ENCODE results near the gene SRBD1. TPM values are rescaled to one million over a fixed set of nuclear protein-coding genes. Genes with fewer than 3 reads are reported as not detected.

The SRBD1 gene
- total and polyA plus RNA-seq, 10 donors = 4.6 to 57.8 (median 25.8) TPM

DNA sequence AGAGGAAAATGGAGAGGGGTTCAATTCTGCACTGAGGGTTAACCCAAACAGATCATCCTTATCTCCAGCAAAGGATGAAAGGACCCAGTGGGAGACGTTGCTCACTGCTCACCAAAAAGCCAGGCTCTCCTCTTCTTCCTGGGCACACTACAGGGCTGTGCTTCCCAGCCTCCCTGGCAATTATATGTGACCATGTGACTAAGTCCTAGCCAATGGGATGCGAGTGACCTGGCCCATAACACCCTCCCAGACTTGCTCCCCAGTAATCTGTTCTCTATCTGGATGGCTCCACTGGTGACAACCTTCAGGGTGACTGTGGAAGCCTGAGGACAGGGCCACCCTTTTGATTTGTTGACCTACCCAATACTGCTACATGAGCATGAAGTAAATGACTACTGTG lies 29.5 kb upstream of the SRBD1 start:
- 64 to 94% (median 71%) methylated on average over 2 of the region's 2 CpGs for WGBS, 5 donors
- TF ChIP-seq POLR2A (IDR thresholded peaks at IDR 0.05) (no peak), CTCF (IDR thresholded peaks at IDR 0.05 in 8 of 11, conservative IDR thresholded peaks at IDR 0.05 in 3 of 11) (no peak), POLR2AphosphoS5 (IDR thresholded peaks at IDR 0.05) (no peak)
- no peak for DNase-seq
- H3K4me3 ChIP-seq = no peak overlapping the region
- intact Hi-C loops (cut with DNase I; ENCODE audit: low total_unique reads) = loop anchor here (5.0 kb wide), 1 partner anchor 137 kb away; no protein-coding TSS in a partner anchor
- no peak overlapping the region for H3K27ac ChIP-seq
- H3K4me1 ChIP-seq = peaks cover 0 to 14% (median 13%) of the 10 kb centered on the region in 6 donors
- H3K27me3 ChIP-seq (replicated peaks in 1 of 7) = peaks cover 0 to 30% (median 14%) of the 10 kb centered on the region in 7 donors
- H3K36me3 ChIP-seq = no peaks in the 10 kb centered on the region
- no peaks in the 10 kb centered on the region for H3K9me3 ChIP-seq

- H3K9me3 ChIP-seq = no peaks in the 10 kb centered on the region
- WGBS, 5 donors = 38 to 51% (median 45%) methylated on average over 4 to 5 of the region's 5 CpGs
- DNase-seq = no peak
- peaks cover 0 to 18% (median 3%) of the 10 kb centered on the region in 7 donors for H3K27me3 ChIP-seq (replicated peaks in 1 of 7)
- TF ChIP-seq POLR2A (IDR thresholded peaks at IDR 0.05) (no peak), POLR2AphosphoS5 (IDR thresholded peaks at IDR 0.05) (no peak), CTCF (IDR thresholded peaks at IDR 0.05 in 8 of 11, conservative IDR thresholded peaks at IDR 0.05 in 3 of 11) (no peak)
- no peak overlapping the region for H3K27ac ChIP-seq
- H3K36me3 ChIP-seq = no peaks in the 10 kb centered on the region
- H3K4me3 ChIP-seq = no peak overlapping the region
- intact Hi-C loops (cut with DNase I; ENCODE audit: low total_unique reads) = no loop called here
- no peaks in the 10 kb centered on the region for H3K4me1 ChIP-seq
Measured at GRCh38 chr2:45637440-45637839, 26.4 kb upstream of the SRBD1 start.

- TF ChIP-seq POLR2AphosphoS5 (IDR thresholded peaks at IDR 0.05) (no peak), POLR2A (IDR thresholded peaks at IDR 0.05) (no peak), CTCF (IDR thresholded peaks at IDR 0.05 in 8 of 11, conservative IDR thresholded peaks at IDR 0.05 in 3 of 11) (no peak)
- 88 to 95% (median 93%) methylated on average over 5 of the region's 5 CpGs for WGBS, 5 donors
Measured at GRCh38 chr2:45636008-45636407, 24.9 kb upstream of the SRBD1 start.

DNA sequence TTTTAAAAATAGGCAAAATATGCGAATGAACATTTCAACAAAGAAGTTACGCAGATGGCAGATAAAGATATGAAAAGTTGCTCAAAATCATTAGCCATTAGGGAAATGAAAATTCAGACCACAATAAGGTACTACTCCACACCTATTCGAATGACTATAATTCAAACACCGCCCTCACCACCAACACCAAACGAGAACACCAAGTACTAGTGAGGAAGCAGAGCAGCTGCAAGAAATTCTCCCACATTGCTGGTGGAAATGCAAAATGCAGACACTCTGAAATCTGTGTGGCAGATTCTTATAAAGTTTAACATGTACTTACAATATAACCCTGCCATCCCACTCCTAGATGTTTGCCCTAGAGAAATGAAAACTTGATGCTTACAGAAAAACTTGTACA lies 23.2 kb upstream of the SRBD1 start:
- intact Hi-C loops (cut with DNase I; ENCODE audit: low total_unique reads) = no loop called here
- no peak overlapping the region for H3K4me3 ChIP-seq
- WGBS, 5 donors = 82 to 95% (median 88%) methylated on average over 5 of the region's 5 CpGs
- H3K9me3 ChIP-seq = no peaks in the 10 kb centered on the region
- H3K36me3 ChIP-seq = no peaks in the 10 kb centered on the region
- no peaks in the 10 kb centered on the region for H3K4me1 ChIP-seq
- H3K27me3 ChIP-seq (replicated peaks in 1 of 7) = peaks cover 0 to 16% (median 0%) of the 10 kb centered on the region in 7 donors
- no peak for DNase-seq
- no peak overlapping the region for H3K27ac ChIP-seq
- TF ChIP-seq POLR2A (IDR thresholded peaks at IDR 0.05) = no peak

More at GRCh38 chr2:45636008-45636407, 24.9 kb upstream of the SRBD1 start:
- Histone ChIP-seq H3K27ac (no peak overlapping the region), H3K4me3 (no peak overlapping the region), H3K27me3 (replicated peaks in 1 of 7) (peaks cover 0 to 15% (median 0%) of the 10 kb centered on the region in 7 donors), H3K36me3 (no peaks in the 10 kb centered on the region), H3K4me1 (no peaks in the 10 kb centered on the region), H3K9me3 (no peaks in the 10 kb centered on the region)
- DNase-seq = no peak
- intact Hi-C loops (cut with DNase I; ENCODE audit: low total_unique reads) = no loop called here

- H3K36me3 ChIP-seq = no peaks in the 10 kb centered on the region
- intact Hi-C loops (cut with DNase I; ENCODE audit: low total_unique reads) = no loop called here
- no peak overlapping the region for H3K27ac ChIP-seq
- peaks cover 0 to 8% (median 0%) of the 10 kb centered on the region in 7 donors for H3K27me3 ChIP-seq (replicated peaks in 1 of 7)
- WGBS, 5 donors = 74 to 92% (median 83%) methylated on average over 3 of the region's 3 CpGs
- DNase-seq = no peak
- TF ChIP-seq CTCF (IDR thresholded peaks at IDR 0.05 in 8 of 11, conservative IDR thresholded peaks at IDR 0.05 in 3 of 11) (no peak), POLR2A (IDR thresholded peaks at IDR 0.05) (no peak), POLR2AphosphoS5 (IDR thresholded peaks at IDR 0.05) (no peak)
- H3K4me1 ChIP-seq = no peaks in the 10 kb centered on the region
- no peaks in the 10 kb centered on the region for H3K9me3 ChIP-seq
- H3K4me3 ChIP-seq = no peak overlapping the region
Measured at GRCh38 chr2:45631955-45632354, 20.9 kb upstream of the SRBD1 start.

All from spleen (tissue), 11 donors.